Mesothelial cell of epicardium (in vitro differentiated cells): ENCODE results near the gene MORC3. TPM values are rescaled to one million over a fixed set of nuclear protein-coding genes. Genes with fewer than 3 reads are reported as not detected.
A peak's percentile ranks its signal among the peaks of the same experiment; 100 is the strongest.
"Not testable (repeated sequence)": the region's sequence is repeated elsewhere in the genome, so short reads cannot be mapped to it uniquely, and the experiment has no call there.

Experiments used
- DNase-seq, 2 experiments: peaks; one replicate each; pipeline ENCODE4 v3.0.0; 2021; ENCODE audit warnings: low spot score in 2 of 2; ENCODE audit not compliant: unreplicated experiment in 2 of 2
- H3K27ac Mint-ChIP-seq: 2 replicates; pipeline ENCODE4 v1.8.0; 2021; ENCODE audit warnings: mixed read lengths
- H3K27me3 Mint-ChIP-seq: 2 replicates; pipeline ENCODE4 v1.8.0; 2021; ENCODE audit warnings: low read depth, mixed read lengths
- H3K36me3 Mint-ChIP-seq: 2 replicates; pipeline ENCODE4 v1.8.0; 2021; ENCODE audit warnings: mixed read lengths
- H3K4me1 Mint-ChIP-seq: 2 replicates; pipeline ENCODE4 v1.8.0; 2021; ENCODE audit warnings: mixed read lengths
- H3K4me3 Mint-ChIP-seq: 2 replicates; pipeline ENCODE4 v1.8.0; 2021; ENCODE audit warnings: mild to moderate bottlenecking, moderate library complexity, mixed read lengths
- H3K9me3 Mint-ChIP-seq: 2 replicates; pipeline ENCODE4 v1.8.0; 2021; ENCODE audit warnings: mixed read lengths
- total RNA-seq: library from RNA; stranded (reverse); gene quantifications from 3 replicates; pipeline ENCODE4 v1.2.1, GENCODE V29; 2021
- TF ChIP-seq, protein P1 (sequence below): fragments of 200-600 bp; sonication (generic); IDR thresholded peaks from one replicate; pipeline ENCODE4 v1.5.0; 2021; ENCODE audit warnings: antibody characterized with exemption; ENCODE audit not compliant: unreplicated experiment

MORC3 gene
- total RNA-seq, 1 donor from 2014 or later, result 35.2 TPM

DNA sequence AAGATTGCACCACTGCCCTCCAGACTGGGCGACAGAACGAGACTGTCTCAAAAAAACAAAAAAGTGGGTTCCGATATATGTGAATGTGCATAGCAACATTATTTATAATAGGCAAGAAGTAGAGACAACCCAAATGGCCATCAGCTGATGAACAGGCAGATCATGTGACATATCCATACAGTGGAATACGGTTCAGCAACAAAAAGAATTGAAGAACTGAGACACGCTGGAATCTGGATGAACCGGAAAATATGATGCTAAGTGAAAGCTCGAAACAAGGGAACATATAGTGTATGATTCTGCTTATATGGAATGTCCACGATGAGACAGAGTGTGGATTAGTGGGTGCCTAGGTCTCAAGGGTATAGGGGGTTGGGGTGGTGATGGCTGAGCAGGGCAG lies 28.5 kb upstream of the MORC3 start:
- DNase-seq, result no peak
- Mint-ChIP-seq H3K27me3 (no peaks in the 10 kb centered on the region), H3K4me3 (no peak overlapping the region), H3K36me3 (peaks cover 22% of the 10 kb centered on the region), H3K27ac (no peak overlapping the region), H3K9me3 (peaks cover 6% of the 10 kb centered on the region), H3K4me1 (no peaks in the 10 kb centered on the region)
- TF ChIP-seq, protein P1, sequence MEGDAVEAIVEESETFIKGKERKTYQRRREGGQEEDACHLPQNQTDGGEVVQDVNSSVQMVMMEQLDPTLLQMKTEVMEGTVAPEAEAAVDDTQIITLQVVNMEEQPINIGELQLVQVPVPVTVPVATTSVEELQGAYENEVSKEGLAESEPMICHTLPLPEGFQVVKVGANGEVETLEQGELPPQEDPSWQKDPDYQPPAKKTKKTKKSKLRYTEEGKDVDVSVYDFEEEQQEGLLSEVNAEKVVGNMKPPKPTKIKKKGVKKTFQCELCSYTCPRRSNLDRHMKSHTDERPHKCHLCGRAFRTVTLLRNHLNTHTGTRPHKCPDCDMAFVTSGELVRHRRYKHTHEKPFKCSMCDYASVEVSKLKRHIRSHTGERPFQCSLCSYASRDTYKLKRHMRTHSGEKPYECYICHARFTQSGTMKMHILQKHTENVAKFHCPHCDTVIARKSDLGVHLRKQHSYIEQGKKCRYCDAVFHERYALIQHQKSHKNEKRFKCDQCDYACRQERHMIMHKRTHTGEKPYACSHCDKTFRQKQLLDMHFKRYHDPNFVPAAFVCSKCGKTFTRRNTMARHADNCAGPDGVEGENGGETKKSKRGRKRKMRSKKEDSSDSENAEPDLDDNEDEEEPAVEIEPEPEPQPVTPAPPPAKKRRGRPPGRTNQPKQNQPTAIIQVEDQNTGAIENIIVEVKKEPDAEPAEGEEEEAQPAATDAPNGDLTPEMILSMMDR, result no peak

DNA sequence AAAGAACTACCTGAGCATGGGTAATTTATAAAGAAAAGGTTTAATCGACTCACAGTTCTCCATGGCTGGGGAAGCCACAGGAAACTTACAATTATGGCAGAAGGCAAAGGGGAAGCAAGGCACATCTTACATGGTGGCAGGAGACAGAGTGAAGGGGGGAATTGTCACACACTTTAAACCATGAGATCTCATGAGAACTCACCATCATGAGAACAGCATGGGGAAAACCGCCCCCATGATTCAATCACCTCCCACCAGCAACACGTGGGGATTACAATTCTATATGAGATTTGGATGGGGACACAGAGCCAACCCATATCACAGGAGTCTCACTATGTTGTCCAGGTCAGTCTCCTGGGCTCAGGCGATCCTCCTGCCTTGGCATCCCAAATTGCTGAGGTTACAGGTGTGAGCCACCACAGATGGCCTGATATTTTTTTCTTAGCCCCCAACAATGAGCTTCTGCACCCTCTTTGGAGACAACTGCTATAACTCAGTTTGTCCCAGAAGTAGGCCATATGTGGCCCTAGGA lies 22.5 kb upstream of the MORC3 start:
- H3K27ac Mint-ChIP-seq, result peak overlapping the region; percentile 53
- H3K36me3 Mint-ChIP-seq, result peaks cover 4% of the 10 kb centered on the region
- TF ChIP-seq, protein P1, result no peak
- H3K4me3 Mint-ChIP-seq, result no peak overlapping the region
- H3K4me1 Mint-ChIP-seq, result peaks cover 3% of the 10 kb centered on the region
- DNase-seq, result no peak
- H3K27me3 Mint-ChIP-seq, result no peaks in the 10 kb centered on the region
- no peaks in the 10 kb centered on the region for H3K9me3 Mint-ChIP-seq

DNA sequence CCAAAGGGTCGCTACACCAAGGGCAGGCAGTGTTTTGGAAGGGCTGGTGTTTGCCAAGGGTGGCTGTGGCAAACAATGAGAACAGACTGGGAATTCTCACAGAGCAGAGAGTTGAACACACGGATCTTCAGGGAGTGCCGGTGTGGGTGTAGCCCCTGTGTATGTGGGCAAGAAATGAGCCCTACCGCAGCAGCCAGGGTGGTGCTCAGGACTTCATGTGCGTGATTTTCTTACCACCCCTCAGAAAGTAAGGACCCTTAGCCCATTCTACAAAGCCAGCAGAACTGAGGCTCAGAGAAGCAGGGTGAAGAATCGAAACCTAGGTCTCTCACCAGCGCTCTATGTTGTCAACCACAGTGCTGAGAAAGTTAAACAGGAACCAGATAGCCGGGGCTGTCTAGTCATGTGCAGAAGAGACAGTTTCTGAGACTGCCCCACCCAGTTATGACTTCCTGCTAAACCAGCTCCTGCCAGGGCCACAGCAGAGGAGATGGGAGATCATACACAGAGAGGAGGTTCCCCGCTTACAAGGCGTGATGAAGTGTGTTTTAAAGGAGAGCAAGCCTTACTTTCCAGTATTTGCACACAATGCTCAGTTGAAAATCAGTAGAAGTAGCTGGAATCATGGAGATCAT lies 21.9 kb upstream of the MORC3 start:
- Mint-ChIP-seq H3K36me3 (peaks cover 4% of the 10 kb centered on the region), H3K4me1 (peaks cover 3% of the 10 kb centered on the region), H3K4me3 (no peak overlapping the region), H3K27ac (peak overlapping the region; percentile 53), H3K27me3 (no peaks in the 10 kb centered on the region), H3K9me3 (no peaks in the 10 kb centered on the region)
- TF ChIP-seq, protein P1, result no peak
- DNase-seq, result no peak

DNA sequence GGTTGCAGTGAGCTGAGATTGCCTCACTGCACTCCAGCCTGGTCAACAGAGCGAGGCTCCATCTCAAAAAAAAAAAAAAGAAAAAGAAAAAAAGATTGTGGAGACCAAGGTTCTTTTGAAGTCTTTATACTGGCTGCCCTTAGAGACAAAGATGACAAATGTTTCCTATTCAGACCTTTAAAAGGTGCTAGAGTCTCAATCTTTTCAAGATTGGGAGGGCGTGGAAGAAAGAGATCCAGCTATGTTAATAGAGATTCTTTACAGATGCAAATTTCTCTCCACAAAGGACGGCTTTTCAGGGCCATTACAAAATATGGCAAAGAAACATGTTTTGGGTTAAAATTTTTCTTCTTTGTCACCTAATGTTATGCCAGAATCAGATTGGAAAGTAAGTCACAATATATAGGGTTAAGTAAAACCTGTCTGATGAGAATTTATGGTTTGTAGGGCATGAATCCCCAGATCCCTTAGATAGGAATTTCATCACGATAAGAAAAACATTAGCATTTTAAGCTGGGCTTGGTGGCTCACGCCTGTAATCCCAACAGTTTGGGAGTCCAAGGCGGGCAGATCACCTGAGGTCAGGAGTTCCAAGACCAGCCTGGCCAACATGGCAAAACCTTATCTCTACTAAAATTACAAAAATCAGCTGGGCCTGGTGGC lies 13.0 kb upstream of the MORC3 start:
- H3K27ac Mint-ChIP-seq, result no peak overlapping the region
- TF ChIP-seq, protein P1, result no peak
- no peaks in the 10 kb centered on the region for H3K27me3 Mint-ChIP-seq
- DNase-seq, result no peak
- peaks cover 8% of the 10 kb centered on the region for H3K9me3 Mint-ChIP-seq
- no peaks in the 10 kb centered on the region for H3K36me3 Mint-ChIP-seq
- no peaks in the 10 kb centered on the region for H3K4me1 Mint-ChIP-seq
- no peak overlapping the region for H3K4me3 Mint-ChIP-seq

DNA sequence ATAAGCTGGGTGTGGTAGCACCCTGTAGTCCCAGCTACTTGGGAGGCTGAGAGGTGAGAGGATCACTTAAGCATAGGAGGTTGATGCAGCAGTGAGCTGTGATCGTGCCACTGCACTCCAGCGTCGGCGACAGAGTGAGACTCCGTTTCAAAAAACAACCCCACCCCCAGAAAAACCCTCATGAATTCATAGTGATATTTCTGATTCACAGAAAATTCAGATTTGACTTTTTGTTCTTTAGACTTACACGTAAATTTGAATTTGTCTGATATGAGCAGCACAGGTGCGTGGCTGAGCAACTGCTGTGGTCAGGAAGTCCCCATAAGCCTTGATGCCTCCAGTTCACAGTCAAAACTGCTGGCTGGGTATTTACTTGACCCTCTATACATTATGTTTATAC lies 10.0 kb upstream of the MORC3 start:
- H3K9me3 Mint-ChIP-seq, result peaks cover 10% of the 10 kb centered on the region
- no peaks in the 10 kb centered on the region for H3K4me1 Mint-ChIP-seq
- TF ChIP-seq, protein P1, result no peak
- H3K27ac Mint-ChIP-seq, result no peak overlapping the region
- no peaks in the 10 kb centered on the region for H3K36me3 Mint-ChIP-seq
- H3K27me3 Mint-ChIP-seq, result no peaks in the 10 kb centered on the region
- H3K4me3 Mint-ChIP-seq, result no peak overlapping the region
- DNase-seq, result no peak

DNA sequence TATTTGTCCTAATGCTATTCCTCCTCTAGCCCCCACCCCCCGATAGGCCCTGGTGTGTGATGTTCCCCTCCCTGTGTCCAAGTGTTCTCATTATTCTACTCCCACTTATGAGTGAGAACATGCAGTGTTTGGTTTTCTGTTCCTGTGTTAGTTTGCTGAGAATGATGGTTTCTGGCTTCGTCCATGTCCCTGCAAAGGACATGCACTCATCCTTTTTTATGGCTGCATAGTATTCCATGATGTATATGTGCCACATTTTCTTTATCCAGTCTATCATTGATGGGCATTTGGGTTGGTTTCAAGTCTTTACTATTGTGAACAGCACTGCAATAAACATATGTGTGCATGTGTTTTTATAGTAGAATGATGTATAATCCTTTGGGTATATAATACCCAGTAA lies 6.6 kb upstream of the MORC3 start:
- H3K36me3 Mint-ChIP-seq, H3K9me3 Mint-ChIP-seq, H3K4me1 Mint-ChIP-seq, H3K27me3 Mint-ChIP-seq, H3K27ac Mint-ChIP-seq, DNase-seq, H3K4me3 Mint-ChIP-seq: not testable (repeated sequence)

DNA sequence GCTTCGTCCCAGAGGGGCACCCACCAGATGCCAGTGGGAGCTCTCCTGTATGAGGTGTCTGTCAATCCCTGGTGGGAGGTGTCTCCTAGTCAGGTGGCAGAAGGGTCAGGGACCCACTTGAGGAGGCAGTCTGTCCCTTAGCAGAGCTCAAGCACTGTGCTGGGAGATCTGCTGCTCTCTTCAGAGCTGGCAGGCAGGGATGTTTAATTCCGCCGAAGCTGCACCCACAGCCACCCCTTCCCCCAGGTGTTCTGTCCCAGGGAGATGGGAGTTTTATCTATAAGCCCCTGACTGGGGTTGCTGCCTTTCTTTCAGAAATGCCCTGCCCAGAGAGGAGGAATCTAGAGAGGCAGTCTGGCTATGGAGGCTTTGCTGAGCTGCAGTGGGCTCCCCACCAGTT lies 4.0 kb upstream of the MORC3 start:
- not testable (repeated sequence) for H3K27me3 Mint-ChIP-seq, H3K4me3 Mint-ChIP-seq

More for the DNA sequence above, 4.0 kb upstream of the MORC3 start:
- DNase-seq, H3K36me3 Mint-ChIP-seq, H3K9me3 Mint-ChIP-seq, H3K27ac Mint-ChIP-seq, H3K4me1 Mint-ChIP-seq: not testable (repeated sequence)
